Activated CD4-positive, alpha-beta T cell treated with anti-CD3 and anti-CD28 coated beads, Interleukin-2, amount 10 ng/mL, durations not matched to agents 24 days and 14 days (primary cell): Measurements from ENCODE around the gene ASMTL. TPM values are rescaled to one million over a fixed set of nuclear protein-coding genes. Genes with fewer than 3 reads are reported as not detected.
"Not testable (repeated sequence)": the region's sequence is repeated elsewhere in the genome, so short reads cannot be mapped to it uniquely, and the experiment has no call there.

Experiments
- DNase-seq: peaks from one replicate; pipeline ENCODE4 v3.0.0; 2022
- H3K27ac Mint-ChIP-seq: one replicate; pipeline ENCODE4 v1.8.0; 2022; ENCODE audit warnings: mild to moderate bottlenecking, mixed read lengths
- H3K27me3 Mint-ChIP-seq: one replicate; pipeline ENCODE4 v1.8.0; 2022; ENCODE audit warnings: mixed read lengths
- H3K36me3 Mint-ChIP-seq: one replicate; pipeline ENCODE4 v1.8.0; 2022; ENCODE audit warnings: low read depth, mild to moderate bottlenecking, mixed read lengths
- H3K4me1 Mint-ChIP-seq: one replicate; pipeline ENCODE4 v1.8.0; 2021; ENCODE audit warnings: mixed read lengths
- H3K4me3 Mint-ChIP-seq: one replicate; pipeline ENCODE4 v1.8.0; 2022; ENCODE audit warnings: mild to moderate bottlenecking, moderate library complexity, mixed read lengths
- H3K9me3 Mint-ChIP-seq: one replicate; pipeline ENCODE4 v1.8.0; 2021; ENCODE audit warnings: mixed read lengths
- intact Hi-C: fragments of 100-400 bp; cut with micrococcal nuclease; formaldehyde crosslinking; loops from one replicate; pipeline ENCODE4 v1.15.1; 2023
- total RNA-seq: library from RNA; stranded (reverse); gene quantifications from 2 replicates; pipeline ENCODE4 v1.2.3, GENCODE V29; 2022

The ASMTL gene
- total RNA-seq, 1 donor from 2014 or later: 44.5 TPM

DNA sequence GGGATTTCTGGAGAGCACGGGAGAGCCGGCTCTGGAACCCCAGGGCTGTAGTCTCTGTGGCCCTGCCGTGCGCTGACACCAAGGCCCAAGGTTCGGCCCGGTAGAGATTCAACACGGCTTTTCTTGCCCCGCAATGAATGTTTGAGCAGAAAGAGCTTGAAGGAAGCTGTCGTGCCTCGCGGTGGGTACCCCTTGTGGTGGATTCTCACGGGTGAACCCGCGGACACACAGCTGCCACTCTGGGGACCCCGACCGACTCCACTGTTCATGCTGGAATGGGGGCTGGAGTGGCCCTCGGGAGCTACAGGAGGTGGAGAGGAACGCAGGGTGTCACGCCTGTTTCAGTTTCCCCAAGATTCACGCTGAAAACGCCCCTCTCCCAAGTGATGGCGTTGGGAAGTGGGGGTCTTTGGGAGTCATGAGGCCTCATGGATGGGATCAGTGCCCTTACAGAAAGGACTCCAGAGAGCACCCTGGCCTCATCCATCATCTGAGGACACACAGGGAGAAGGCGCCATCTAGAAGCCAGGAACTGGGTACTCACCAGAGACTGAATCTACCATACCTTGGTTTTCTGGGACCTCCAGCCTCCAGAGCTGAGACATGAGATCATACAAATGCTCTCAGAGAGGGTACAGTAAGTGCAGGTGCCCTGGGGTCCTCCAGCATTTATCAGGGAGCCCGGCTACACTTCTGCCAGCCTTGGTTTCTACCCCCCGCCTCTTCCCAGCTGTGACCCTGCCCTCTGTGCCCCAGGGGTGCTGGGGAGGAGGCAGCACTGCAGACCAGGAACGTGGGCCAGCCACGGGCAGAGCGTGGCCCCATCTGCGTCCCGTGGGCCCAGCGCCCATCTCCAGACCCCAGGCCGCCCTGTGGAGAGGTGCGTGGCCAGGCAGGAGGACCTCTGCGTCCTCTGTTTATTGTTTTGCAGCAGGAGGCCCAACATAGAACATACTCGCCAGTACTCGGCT lies 67.2 kb downstream of the ASMTL start:
- intact Hi-C loops: no loop called here
- Mint-ChIP-seq H3K4me1 (peaks cover 12% of the 10 kb centered on the region), H3K4me3 (no peak overlapping the region), H3K9me3 (no peaks in the 10 kb centered on the region), H3K27ac (no peak overlapping the region), H3K36me3 (peaks cover 84% of the 10 kb centered on the region), H3K27me3 (no peaks in the 10 kb centered on the region)
- DNase-seq: peak; percentile 57

DNA sequence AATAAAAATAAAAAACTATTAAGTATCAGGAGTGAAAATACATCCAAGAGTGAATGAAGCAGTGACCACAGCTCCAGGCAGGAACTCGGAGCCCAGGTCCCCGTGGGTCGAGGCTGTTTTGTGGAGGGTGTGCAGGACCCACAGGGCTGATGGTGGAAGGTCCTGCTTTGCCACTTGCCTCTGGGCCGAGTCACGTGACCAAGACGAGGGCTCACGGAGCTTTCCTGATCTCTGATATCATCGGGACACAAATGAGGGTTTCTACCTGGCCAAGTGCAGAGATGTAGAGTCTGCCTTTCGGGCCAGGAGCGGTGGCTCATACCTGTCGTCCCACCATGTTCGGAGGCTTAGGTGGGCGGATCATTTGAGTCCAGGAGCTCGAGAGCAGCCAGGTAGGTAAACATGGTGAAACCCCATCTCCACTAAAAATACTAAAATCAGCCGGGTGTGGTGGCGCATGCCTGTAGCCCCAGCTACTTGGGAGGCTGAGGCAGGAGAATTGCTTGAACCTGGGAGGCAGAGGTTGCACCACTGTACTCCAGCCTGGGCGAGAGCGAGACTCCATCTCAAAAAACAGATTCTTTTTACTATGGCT lies 68.0 kb downstream of the ASMTL start:
- no peaks in the 10 kb centered on the region for H3K27me3 Mint-ChIP-seq
- H3K4me3 Mint-ChIP-seq: no peak overlapping the region
- DNase-seq: peak; percentile 57
- no peak overlapping the region for H3K27ac Mint-ChIP-seq
- intact Hi-C loops: no loop called here
- H3K4me1 Mint-ChIP-seq: peaks cover 14% of the 10 kb centered on the region
- H3K9me3 Mint-ChIP-seq: no peaks in the 10 kb centered on the region
- peaks cover 79% of the 10 kb centered on the region for H3K36me3 Mint-ChIP-seq

DNA sequence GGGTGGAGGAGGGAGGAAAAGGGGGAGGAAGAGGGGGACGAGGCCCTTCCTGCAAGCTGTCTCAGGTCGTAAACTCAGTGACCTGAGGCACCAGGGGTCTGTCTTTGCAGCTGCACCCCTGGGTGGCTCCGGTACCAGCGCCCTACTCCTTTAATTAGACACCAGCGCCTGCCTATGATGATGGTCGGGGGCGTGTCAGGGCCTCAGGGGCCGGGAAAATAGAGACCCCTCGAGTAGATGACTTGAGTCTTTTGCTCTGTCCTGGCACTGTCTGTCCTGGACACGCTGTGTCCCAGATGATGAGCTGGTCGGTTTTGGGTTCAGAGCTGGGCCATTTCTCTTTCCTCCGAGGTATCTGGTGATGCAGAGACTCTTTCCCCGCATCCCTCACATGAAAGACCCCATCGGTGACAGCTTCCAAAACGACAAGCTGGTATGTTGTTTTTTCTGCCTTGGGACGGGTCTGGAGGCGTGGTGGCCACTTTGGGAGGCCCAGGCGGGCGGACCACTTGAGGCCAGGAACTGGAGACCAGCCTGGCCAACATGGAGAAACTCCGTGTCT lies 72.0 kb downstream of the ASMTL start:
- intact Hi-C loops: no loop called here
- no peak overlapping the region for H3K27ac Mint-ChIP-seq
- no peaks in the 10 kb centered on the region for H3K27me3 Mint-ChIP-seq
- H3K36me3 Mint-ChIP-seq: peaks cover 45% of the 10 kb centered on the region
- peaks cover 2% of the 10 kb centered on the region for H3K4me1 Mint-ChIP-seq
- no peak overlapping the region for H3K4me3 Mint-ChIP-seq
- H3K9me3 Mint-ChIP-seq: no peaks in the 10 kb centered on the region
- DNase-seq: peak; percentile 58

DNA sequence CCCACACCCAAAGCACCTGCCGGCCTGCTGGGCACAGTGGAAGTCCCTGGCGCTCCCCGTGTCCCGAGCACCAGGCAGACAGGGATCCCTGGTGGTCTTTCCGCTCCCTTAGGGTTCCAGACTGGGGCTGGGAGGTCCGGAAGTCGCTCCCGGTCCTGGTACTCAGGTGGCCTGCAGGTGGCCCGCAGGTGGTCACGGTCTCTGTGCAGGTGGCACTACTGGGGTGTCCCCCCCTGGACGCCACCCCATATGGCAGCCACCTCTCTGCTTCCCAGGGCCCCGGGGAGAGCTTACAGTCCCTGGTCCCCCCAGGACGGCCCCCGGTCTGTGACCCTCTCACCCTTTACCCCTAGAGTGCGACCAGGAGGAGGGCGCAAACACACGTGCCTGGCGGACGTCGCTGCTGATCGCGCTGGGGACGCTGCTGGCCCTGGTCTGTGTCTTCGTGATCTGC lies 74.4 kb downstream of the ASMTL start:
- no peaks in the 10 kb centered on the region for H3K27me3 Mint-ChIP-seq
- peaks cover 2% of the 10 kb centered on the region for H3K4me1 Mint-ChIP-seq
- no peak overlapping the region for H3K27ac Mint-ChIP-seq
- peak; percentile 53 for DNase-seq
- peaks cover 25% of the 10 kb centered on the region for H3K36me3 Mint-ChIP-seq
- H3K4me3 Mint-ChIP-seq: no peak overlapping the region
- H3K9me3 Mint-ChIP-seq: no peaks in the 10 kb centered on the region
- intact Hi-C loops: no loop called here

DNA sequence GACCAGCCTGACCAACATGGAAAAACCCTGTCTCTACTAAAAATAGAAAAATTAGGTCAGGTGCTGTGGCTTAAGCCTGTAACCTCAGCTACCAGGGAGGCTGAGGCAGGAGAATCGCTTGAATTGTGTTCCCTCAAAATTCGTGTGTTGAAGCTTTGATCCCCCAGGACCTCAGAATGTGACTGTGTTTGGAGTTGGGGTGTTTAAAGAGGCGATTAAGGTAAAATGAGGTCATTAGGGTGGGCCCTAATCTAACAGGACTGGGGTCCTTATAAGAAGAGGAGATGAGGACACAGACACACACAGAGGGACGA lies 84.4 kb downstream of the ASMTL start:
- H3K4me1 Mint-ChIP-seq: peaks cover 4% of the 10 kb centered on the region
- H3K9me3 Mint-ChIP-seq: no peaks in the 10 kb centered on the region
- H3K27ac Mint-ChIP-seq: no peak overlapping the region
- no peak overlapping the region for H3K4me3 Mint-ChIP-seq
- peaks cover 18% of the 10 kb centered on the region for H3K36me3 Mint-ChIP-seq
- DNase-seq: no peak
- intact Hi-C loops: no loop called here
- H3K27me3 Mint-ChIP-seq: no peaks in the 10 kb centered on the region

DNA sequence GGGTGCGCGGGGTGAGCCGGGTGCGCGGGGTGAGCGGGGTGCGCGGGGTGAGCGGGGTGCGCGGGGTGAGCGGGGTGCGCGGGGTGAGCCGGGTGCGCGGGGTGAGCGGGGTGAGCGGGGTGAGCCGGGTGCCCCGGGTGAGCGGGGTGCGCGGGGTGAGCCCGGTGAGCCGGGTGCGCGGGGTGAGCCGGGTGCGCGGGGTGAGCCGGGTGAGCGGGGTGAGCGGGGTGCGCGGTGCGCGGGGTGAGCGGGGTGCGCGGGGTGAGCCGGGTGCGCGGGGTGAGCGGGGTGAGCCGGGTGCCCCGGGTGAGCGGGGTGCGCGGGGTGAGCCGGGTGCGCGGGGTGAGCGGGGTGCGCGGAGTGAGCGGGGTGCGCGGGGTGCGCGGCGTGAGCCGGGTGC lies 86.3 kb downstream of the ASMTL start:
- DNase-seq, H3K4me1 Mint-ChIP-seq, H3K27me3 Mint-ChIP-seq, H3K27ac Mint-ChIP-seq, H3K9me3 Mint-ChIP-seq, intact Hi-C loops, H3K4me3 Mint-ChIP-seq: not testable (repeated sequence)
- peaks cover 30% of the 10 kb centered on the region for H3K36me3 Mint-ChIP-seq

DNA sequence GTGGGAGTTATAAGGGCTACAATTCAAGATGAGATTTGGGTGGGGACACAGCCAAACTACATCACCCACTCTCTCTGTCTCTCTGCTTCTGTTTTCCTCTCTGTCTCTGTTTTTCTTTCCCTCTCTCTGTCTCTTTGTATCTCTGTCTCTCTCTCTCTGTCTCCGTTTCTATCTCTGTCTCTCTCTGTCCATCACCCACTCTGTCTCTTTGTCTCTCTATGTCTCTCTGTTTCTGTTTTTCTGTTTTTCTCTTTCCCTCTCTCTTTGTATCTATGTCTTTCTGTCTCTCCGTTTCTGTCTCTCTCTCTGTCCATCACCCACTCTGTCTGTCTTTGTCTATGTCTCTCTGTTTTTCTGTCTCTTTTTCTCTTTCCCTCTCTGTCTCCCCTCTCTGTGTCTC lies 90.8 kb downstream of the ASMTL start:
- DNase-seq: no peak
- Mint-ChIP-seq H3K27me3 (no peaks in the 10 kb centered on the region), H3K4me3 (no peak overlapping the region), H3K36me3 (peaks cover 50% of the 10 kb centered on the region), H3K9me3 (peaks cover 5% of the 10 kb centered on the region), H3K4me1 (peaks cover 5% of the 10 kb centered on the region), H3K27ac (no peak overlapping the region)
- intact Hi-C loops: no loop called here

DNA sequence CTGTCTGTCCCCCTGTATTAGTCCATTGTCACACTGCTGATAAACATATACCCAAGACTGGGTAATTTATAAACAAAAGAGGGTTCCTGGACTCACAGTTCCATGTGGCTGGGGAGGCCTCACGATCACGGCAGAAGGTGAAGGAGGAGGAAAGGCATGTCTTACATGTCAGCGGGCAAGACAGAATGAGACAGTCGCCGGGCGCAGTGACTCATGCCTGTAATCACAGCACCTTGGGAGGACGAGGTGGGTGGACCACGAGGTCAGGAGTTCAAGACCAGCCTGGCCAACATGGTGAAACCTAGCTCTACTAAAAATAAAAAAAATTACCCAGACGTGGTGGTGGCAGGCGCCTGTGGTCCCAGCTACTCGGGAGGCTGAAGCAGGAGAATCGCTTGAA lies 91.4 kb downstream of the ASMTL start:
- H3K36me3 Mint-ChIP-seq: peaks cover 51% of the 10 kb centered on the region
- H3K4me3 Mint-ChIP-seq: no peak overlapping the region
- H3K4me1 Mint-ChIP-seq: peaks cover 5% of the 10 kb centered on the region
- H3K9me3 Mint-ChIP-seq: peaks cover 5% of the 10 kb centered on the region
- intact Hi-C loops: no loop called here
- H3K27me3 Mint-ChIP-seq: no peaks in the 10 kb centered on the region
- DNase-seq: no peak
- H3K27ac Mint-ChIP-seq: peak overlapping the region; percentile 35

DNA sequence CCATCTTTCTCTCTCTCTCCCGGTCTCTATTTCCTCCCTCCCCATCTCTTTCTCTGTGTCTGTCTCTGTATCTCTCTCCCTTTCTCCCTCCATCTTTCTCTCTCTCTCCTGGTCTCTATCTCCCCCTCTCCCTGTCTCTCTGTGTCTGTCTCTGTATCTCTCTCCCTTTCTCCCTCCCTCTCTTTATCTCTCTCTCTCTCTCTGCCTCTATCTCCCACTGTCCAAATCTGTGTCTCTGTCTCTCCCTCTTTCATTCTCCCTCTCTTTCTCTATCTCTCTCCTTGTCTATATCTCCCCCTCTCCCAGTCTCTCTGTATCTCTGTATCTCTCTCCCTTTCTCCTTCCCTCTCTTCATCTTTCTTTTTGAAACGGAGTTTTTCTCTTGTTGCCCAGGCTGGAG lies 92.5 kb downstream of the ASMTL start:
- no peaks in the 10 kb centered on the region for H3K27me3 Mint-ChIP-seq
- no peak overlapping the region for H3K4me3 Mint-ChIP-seq
- no peak for DNase-seq
- H3K36me3 Mint-ChIP-seq: peaks cover 55% of the 10 kb centered on the region
- intact Hi-C loops: no loop called here
- peaks cover 8% of the 10 kb centered on the region for H3K4me1 Mint-ChIP-seq
- H3K9me3 Mint-ChIP-seq: peaks cover 5% of the 10 kb centered on the region
- H3K27ac Mint-ChIP-seq: no peak overlapping the region

DNA sequence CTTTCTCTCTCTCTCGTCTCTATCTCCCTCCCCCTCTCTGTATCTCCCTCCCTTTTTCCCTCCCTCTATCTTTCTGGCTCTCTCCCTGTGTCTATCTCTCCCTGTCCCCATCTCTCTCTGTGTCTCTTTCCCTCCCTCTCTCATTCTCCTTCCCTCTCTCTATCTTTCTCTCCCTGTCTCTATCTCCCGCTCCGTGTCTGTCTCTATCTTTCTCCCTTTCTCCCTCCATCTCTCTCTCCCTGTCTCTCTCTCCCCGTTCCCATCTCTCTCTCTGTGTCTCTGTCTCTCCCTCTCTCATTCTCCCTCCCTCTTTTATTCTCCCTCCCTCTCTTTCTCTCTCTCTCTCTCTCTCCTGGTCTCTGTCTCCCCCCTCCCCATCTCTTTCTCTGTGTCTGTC lies 93.2 kb downstream of the ASMTL start:
- DNase-seq: no peak
- intact Hi-C loops: no loop called here
- H3K4me1 Mint-ChIP-seq: peaks cover 8% of the 10 kb centered on the region
- no peak overlapping the region for H3K27ac Mint-ChIP-seq
- peaks cover 5% of the 10 kb centered on the region for H3K9me3 Mint-ChIP-seq
- no peaks in the 10 kb centered on the region for H3K27me3 Mint-ChIP-seq
- H3K4me3 Mint-ChIP-seq: no peak overlapping the region
- H3K36me3 Mint-ChIP-seq: peaks cover 48% of the 10 kb centered on the region

DNA sequence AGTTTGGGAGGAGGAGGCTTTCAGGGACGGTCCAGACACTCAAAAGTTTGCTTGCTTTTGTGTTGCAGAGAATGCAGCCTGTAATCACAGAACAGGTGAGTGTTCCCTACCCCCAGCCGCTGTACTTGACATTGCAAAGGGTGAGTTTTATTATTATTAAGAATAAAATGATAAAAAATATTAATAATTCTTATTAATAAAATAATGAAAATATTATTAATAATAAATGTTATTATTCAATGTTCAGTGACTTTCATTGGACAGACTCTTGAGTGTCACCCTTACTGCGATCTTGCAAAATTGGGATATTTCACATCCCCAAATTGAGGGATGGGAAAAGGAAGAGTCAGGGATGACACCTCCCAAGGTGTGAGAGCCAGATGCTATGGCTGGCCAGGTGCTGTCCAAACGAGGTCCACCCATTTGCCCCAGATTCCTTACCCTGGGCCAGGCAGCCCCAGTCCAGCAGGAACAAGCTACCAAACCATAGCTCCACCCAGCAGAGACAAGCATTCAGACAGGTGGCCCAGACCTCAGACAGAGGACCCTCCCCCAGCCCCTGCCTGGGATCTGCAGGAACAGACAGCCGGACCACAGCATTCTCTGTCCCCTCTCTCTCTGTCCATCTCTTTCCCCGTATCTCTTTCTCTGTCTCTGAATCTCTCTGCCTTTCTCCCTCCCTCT lies 93.8 kb downstream of the ASMTL start:
- H3K27me3 Mint-ChIP-seq: no peaks in the 10 kb centered on the region
- H3K4me3 Mint-ChIP-seq: no peak overlapping the region

DNA sequence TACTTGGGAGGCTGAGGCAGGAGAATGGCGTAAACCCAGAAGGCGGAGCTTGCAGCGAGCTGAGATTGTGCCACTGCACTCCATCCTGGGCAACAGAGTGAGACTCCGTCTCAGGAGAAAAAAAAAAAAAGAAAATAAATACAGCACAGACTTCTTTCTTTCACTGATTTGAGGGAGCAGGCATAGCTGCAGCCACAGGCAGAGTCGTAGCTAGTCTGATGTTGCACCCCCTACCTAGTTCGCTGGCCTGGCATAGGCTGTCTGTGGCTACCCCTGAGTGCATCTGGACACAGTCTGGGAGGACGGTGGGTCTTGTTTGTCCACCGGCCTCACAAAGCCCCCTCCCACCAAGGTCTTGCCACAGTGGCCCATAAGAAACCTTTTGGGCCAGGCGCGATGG lies 94.7 kb downstream of the ASMTL start:
- DNase-seq: no peak
- H3K9me3 Mint-ChIP-seq: peaks cover 5% of the 10 kb centered on the region
- intact Hi-C loops: no loop called here
- H3K27ac Mint-ChIP-seq: no peak overlapping the region
- no peak overlapping the region for H3K4me3 Mint-ChIP-seq
- peaks cover 13% of the 10 kb centered on the region for H3K4me1 Mint-ChIP-seq
- peaks cover 50% of the 10 kb centered on the region for H3K36me3 Mint-ChIP-seq
- H3K27me3 Mint-ChIP-seq: no peaks in the 10 kb centered on the region

More for the DNA sequence above, 93.8 kb downstream of the ASMTL start:
- Mint-ChIP-seq H3K27ac (no peak overlapping the region), H3K9me3 (peaks cover 5% of the 10 kb centered on the region), H3K36me3 (peaks cover 52% of the 10 kb centered on the region), H3K4me1 (peaks cover 13% of the 10 kb centered on the region)
- intact Hi-C loops: no loop called here
- DNase-seq: no peak

DNA sequence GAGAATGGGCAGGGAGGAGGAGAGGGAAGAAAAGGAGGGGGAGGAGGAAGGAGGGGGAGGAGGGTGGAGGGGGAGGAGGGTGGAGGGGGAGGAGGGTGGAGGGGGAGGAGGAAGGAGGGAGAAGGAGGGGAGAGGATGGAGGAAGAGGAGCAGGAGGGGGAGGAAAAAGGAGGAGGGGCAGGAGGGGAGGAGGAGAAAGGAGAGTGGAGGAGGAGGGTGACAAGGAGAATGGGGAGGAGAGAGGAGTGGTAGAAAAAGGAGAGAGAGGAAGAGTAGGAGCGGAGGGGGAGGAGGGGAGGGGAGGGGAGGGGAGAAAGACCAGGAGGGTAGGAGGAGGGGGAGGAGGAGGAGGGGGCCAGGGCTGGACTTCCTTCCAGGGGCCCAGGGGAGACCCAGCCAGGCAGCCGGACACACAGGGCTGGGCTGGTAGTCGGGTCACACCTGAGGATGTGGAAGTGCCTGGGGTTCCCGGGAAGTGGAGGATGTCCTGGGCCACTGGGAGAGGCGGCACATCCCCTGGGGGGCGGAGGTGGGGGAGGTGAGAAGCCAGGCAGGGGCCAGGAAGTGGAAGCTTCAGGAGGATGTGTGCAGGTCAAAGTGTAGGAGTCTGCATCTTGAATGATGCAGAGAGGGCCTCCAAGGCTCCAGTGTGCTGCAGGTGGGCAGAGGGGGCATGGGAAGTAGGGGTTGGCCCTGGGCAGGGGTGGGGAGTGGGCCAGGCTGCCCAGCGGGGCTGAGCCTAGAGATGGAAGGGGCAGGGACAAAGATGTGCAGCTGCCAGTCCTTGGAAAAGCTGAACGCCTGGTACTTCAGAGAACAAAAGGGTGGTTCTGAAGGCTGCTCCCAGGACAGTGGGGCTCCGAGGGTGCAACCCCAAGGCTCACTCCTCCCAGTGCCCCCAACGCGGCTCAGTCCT lies 97.3 kb downstream of the ASMTL start:
- H3K4me1 Mint-ChIP-seq: peaks cover 8% of the 10 kb centered on the region
- H3K27me3 Mint-ChIP-seq: no peaks in the 10 kb centered on the region
- intact Hi-C loops: no loop called here
- no peak overlapping the region for H3K4me3 Mint-ChIP-seq
- H3K36me3 Mint-ChIP-seq: peaks cover 43% of the 10 kb centered on the region
- H3K27ac Mint-ChIP-seq: peak overlapping the region; percentile 63
- peaks cover 4% of the 10 kb centered on the region for H3K9me3 Mint-ChIP-seq
- DNase-seq: no peak
